Measurements from ENCODE around the gene NOS3. TPM values are rescaled to one million over a fixed set of nuclear protein-coding genes. Genes with fewer than 3 reads are reported as not detected.
"Not testable (repeated sequence)": the region's sequence is repeated elsewhere in the genome, so short reads cannot be mapped to it uniquely, and the experiment has no call there.

NOS3 gene
- total and polyA plus RNA-seq, 9 donors: 4.9 to 8.9 (median 6.9) TPM

DNA sequence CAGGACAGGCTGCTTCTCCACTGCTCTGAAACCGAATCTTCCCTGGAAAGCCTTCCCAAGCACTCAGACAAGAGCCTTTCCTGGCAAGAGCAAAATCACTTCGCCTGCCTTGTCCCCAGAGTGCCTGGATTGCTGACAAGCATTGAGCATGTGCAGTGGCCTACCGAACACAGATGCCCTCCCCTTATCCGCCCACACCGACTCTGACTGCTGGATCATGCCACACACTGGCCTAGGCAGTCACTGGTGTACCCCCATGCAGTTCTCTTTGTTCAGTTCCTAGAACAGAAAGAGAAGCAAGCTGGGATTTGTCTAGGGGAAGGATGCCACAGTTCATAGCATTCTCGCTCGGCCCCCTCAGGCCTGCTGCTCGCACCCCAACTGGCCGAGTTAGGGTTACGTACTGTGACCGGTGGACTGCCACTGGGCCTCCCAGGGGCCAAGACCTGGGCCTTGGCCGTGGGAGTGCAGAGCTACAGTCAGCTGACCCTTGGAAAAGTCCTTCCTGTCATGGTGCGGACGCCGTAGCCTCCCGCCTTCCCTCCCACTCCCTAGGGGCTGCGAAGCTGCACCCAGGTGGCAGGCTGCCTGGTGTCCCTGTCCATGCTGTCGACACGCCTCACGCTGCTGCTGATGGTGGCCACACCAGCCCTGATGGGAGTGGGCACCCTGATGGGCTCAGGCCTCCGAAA is 44.4 kb downstream of the NOS3 start:
- 76% methylated on average over 19 of the region's 21 CpGs for WGBS (ENCODE audit: insufficient coverage)
- no peak overlapping the region for H3K4me3 ChIP-seq (ENCODE audit: low read length)
- no peak overlapping the region for H3K27ac ChIP-seq (ENCODE audit: low read length)
- H3K36me3 ChIP-seq (ENCODE audit: control insufficient read depth, insufficient read depth, low read length): peaks cover 53% of the 10 kb centered on the region
- no peaks in the 10 kb centered on the region for H3K27me3 ChIP-seq (ENCODE audit: control insufficient read depth, insufficient read depth, low read length)
- no peaks in the 10 kb centered on the region for H3K9me3 ChIP-seq (replicated peaks; ENCODE audit: control insufficient read depth, low read depth, low read length)
- DNase-seq: no peak
- peaks cover 14% of the 10 kb centered on the region for H3K4me1 ChIP-seq (ENCODE audit: control insufficient read depth, insufficient read depth, low read length)

DNA sequence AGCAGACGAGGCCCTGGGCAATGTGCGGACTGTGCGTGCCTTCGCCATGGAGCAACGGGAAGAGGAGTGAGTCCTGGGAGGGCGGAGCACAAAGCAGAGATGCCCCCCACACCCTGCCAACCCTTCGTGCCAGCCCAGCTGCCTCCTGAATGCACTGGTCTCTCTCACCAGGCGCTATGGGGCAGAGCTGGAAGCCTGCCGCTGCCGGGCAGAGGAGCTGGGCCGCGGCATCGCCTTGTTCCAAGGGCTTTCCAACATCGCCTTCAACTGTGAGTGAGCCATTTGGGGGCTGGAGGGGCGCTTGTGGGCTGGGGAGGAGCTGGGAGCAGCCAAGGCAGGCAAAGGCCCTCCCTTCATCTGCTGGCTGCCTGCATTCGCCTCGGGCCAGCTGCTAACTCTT is 45.1 kb downstream of the NOS3 start:
- no peak for DNase-seq
- WGBS (ENCODE audit: insufficient coverage): 91% methylated on average over 16 of the region's 17 CpGs
- Histone ChIP-seq H3K9me3 (replicated peaks; ENCODE audit: control insufficient read depth, low read depth, low read length) (no peaks in the 10 kb centered on the region), H3K27me3 (ENCODE audit: control insufficient read depth, insufficient read depth, low read length) (no peaks in the 10 kb centered on the region), H3K27ac (ENCODE audit: low read length) (no peak overlapping the region), H3K4me3 (ENCODE audit: low read length) (no peak overlapping the region), H3K36me3 (ENCODE audit: control insufficient read depth, insufficient read depth, low read length) (peaks cover 53% of the 10 kb centered on the region), H3K4me1 (ENCODE audit: control insufficient read depth, insufficient read depth, low read length) (peaks cover 14% of the 10 kb centered on the region)

DNA sequence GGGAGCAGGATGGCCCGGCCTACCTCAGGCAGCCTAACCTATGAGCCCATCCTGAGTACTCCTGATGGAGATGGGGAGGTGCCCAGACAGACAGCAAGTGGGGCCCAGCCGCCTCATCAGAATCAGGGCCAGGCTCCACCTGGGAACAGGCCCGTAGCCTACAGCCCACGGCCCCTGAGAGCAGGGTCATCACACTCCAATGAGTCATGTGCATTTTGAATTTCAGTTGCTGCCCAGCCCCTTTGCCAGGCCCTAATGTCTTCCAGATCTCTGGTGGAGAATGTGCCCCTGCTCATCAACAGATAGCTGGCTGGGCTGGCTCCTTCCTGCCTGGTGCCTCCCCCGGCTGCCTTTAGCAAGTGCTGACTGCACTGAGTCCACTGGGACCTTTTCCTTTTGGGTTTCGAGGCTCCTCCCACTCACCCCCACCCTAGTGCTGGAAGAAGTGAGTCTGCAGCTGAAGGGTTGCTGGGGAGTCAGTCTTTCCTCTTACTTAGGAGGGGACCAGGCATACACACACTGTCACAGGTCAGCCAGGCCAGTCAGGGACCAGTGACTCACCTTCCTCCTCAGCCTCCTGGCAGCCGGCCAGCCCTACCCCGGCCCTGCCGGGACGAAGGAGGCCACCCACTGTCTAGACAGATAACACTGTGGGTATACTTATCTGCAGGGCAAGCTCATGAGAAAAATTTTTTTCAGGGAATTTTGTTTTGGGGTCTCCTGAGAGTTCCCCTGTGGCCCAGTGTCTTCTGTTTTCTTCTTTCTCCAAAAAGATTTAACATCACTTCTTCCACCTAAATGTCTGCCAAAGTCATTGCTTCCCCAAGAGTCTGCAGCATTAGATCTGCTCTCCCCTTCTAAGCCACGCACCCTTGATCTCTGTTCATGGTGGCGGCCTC is 48.4 kb downstream of the NOS3 start:
- Histone ChIP-seq H3K4me3 (ENCODE audit: low read length) (no peak overlapping the region), H3K9me3 (replicated peaks; ENCODE audit: control insufficient read depth, low read depth, low read length) (no peaks in the 10 kb centered on the region), H3K36me3 (ENCODE audit: control insufficient read depth, insufficient read depth, low read length) (peaks cover 56% of the 10 kb centered on the region), H3K27ac (ENCODE audit: low read length) (no peak overlapping the region), H3K27me3 (ENCODE audit: control insufficient read depth, insufficient read depth, low read length) (no peaks in the 10 kb centered on the region), H3K4me1 (ENCODE audit: control insufficient read depth, insufficient read depth, low read length) (peaks cover 14% of the 10 kb centered on the region)
- 53% methylated on average over 8 of the region's 12 CpGs for WGBS (ENCODE audit: insufficient coverage)
- peak; percentile 53 for DNase-seq

DNA sequence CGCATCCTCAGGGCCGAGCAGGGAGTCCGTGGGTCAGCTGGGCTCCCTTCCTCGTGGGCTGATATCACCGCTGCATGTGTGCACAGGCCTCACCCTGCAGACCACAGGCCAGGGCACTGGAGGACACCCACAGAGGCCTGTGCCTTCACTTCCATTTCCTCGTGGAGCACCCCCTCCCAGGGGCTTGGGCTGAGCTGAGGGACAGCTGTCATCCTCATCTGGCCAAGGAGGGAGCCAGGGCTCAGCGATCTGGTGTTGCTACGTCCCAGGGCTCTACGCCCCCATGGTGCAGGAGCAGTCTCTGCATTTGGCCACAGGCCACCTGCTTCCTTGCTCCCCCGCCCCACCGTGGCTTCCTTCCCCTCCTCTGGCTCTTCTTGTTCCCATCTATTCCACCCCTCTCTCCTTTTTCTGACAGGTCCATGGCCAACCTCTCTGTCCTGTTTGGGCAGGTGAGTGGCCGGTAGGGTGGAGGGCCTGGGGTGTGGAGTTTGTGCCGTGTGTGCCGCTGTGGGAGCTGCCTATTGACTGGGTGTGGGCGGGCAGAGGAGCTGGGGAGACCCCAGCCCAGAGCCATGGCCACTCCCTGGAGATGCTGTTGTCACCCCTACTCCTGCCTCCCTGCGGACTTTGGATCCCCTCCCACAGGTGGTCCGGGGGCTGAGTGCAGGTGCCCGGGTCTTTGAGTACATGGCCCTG is 49.2 kb downstream of the NOS3 start:
- no peak for DNase-seq
- 53% methylated on average over 12 of the region's 18 CpGs for WGBS (ENCODE audit: insufficient coverage)
- peaks cover 15% of the 10 kb centered on the region for H3K4me1 ChIP-seq (ENCODE audit: control insufficient read depth, insufficient read depth, low read length)
- no peak overlapping the region for H3K4me3 ChIP-seq (ENCODE audit: low read length)
- no peaks in the 10 kb centered on the region for H3K27me3 ChIP-seq (ENCODE audit: control insufficient read depth, insufficient read depth, low read length)
- no peaks in the 10 kb centered on the region for H3K9me3 ChIP-seq (replicated peaks; ENCODE audit: control insufficient read depth, low read depth, low read length)
- H3K27ac ChIP-seq (ENCODE audit: low read length): no peak overlapping the region
- peaks cover 52% of the 10 kb centered on the region for H3K36me3 ChIP-seq (ENCODE audit: control insufficient read depth, insufficient read depth, low read length)

DNA sequence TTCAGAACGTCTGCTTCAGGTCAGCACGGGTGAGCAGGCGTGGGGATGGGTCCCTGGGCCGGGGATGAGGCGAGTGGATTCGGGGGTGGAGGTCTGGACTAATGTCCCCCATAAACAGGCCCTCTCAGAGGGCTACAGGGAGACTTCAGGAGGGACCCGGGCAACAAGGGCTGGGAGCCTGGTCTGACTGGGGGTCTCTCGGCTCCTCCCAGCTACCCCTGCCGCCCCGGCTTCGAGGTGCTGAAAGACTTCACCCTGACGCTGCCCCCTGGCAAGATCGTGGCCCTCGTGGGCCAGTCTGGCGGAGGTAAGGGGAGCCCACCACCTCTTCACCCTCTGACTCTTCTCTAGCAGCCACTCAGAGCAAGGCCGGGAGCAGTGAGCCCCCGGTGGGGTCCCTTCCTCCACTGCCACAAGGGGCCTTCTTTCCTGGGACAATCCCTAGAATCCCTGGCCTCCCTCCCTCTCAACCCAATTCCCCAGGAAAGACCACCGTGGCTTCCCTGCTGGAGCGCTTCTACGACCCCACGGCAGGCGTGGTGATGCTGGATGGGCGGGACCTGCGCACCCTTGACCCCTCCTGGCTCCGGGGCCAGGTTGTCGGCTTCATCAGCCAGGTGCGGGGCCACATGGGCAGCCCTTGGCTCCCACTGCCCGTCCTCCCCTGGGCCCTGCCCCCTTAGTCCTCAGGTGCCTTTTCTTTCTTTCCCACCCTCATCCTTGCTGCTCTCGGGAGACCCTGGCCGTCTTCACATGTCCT is 50.0 kb downstream of the NOS3 start:
- 86% methylated on average over 29 of the region's 30 CpGs for WGBS (ENCODE audit: insufficient coverage)
- DNase-seq: no peak
- no peak overlapping the region for H3K4me3 ChIP-seq (ENCODE audit: low read length)
- peaks cover 53% of the 10 kb centered on the region for H3K36me3 ChIP-seq (ENCODE audit: control insufficient read depth, insufficient read depth, low read length)
- H3K4me1 ChIP-seq (ENCODE audit: control insufficient read depth, insufficient read depth, low read length): peaks cover 23% of the 10 kb centered on the region
- no peaks in the 10 kb centered on the region for H3K27me3 ChIP-seq (ENCODE audit: control insufficient read depth, insufficient read depth, low read length)
- H3K27ac ChIP-seq (ENCODE audit: low read length): no peak overlapping the region
- H3K9me3 ChIP-seq (replicated peaks; ENCODE audit: control insufficient read depth, low read depth, low read length): no peaks in the 10 kb centered on the region

DNA sequence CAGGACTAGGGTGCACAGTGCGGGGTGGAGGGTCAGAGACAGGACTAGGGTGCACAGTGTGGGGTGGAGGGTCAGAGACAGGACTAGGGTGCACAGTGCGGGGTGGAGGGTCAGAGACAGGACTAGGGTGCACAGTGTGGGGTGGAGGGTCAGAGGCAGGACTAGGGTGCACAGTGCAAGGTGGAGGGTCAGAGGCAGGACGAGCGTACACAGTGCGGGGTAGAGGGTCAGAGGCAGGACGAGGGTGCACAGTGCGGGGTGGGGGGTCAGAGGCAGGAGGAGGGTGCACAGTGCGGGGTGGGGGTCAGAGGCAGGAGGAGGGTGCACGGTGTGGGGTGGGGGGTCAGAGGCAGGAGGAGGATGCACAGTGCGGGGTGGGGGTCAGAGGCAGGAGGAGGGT is 52.6 kb downstream of the NOS3 start:
- not testable (repeated sequence) for H3K27me3 ChIP-seq (ENCODE audit: control insufficient read depth, insufficient read depth, low read length); H3K9me3 ChIP-seq (replicated peaks; ENCODE audit: control insufficient read depth, low read depth, low read length); H3K4me3 ChIP-seq (ENCODE audit: low read length); DNase-seq; H3K27ac ChIP-seq (ENCODE audit: low read length)
- peaks cover 41% of the 10 kb centered on the region for H3K36me3 ChIP-seq (ENCODE audit: control insufficient read depth, insufficient read depth, low read length)
- peaks cover 49% of the 10 kb centered on the region for H3K4me1 ChIP-seq (ENCODE audit: control insufficient read depth, insufficient read depth, low read length)
- 90% methylated on average over 9 of the region's 10 CpGs for WGBS (ENCODE audit: insufficient coverage)

DNA sequence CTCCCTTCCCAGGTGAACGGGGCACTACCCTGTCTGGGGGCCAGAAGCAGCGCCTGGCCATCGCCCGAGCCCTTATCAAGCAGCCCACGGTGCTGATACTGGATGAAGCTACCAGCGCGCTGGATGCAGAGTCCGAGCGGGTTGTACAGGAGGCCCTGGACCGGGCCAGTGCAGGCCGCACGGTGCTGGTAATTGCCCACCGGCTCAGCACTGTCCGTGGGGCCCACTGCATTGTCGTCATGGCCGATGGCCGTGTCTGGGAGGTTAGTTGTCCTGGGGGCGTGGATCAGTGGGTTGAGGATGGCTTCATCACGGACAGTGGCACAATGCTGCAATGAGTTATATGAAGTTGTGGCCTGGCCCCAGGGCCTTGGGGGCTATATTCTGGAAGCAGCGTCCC is 53.1 kb downstream of the NOS3 start:
- Histone ChIP-seq H3K36me3 (ENCODE audit: control insufficient read depth, insufficient read depth, low read length) (peaks cover 39% of the 10 kb centered on the region), H3K4me1 (ENCODE audit: control insufficient read depth, insufficient read depth, low read length) (peaks cover 48% of the 10 kb centered on the region), H3K27ac (ENCODE audit: low read length) (no peak overlapping the region), H3K9me3 (replicated peaks; ENCODE audit: control insufficient read depth, low read depth, low read length) (no peaks in the 10 kb centered on the region), H3K27me3 (ENCODE audit: control insufficient read depth, insufficient read depth, low read length) (no peaks in the 10 kb centered on the region), H3K4me3 (ENCODE audit: low read length) (no peak overlapping the region)
- DNase-seq: no peak
- 94% methylated on average over 13 of the region's 20 CpGs for WGBS (ENCODE audit: insufficient coverage)

DNA sequence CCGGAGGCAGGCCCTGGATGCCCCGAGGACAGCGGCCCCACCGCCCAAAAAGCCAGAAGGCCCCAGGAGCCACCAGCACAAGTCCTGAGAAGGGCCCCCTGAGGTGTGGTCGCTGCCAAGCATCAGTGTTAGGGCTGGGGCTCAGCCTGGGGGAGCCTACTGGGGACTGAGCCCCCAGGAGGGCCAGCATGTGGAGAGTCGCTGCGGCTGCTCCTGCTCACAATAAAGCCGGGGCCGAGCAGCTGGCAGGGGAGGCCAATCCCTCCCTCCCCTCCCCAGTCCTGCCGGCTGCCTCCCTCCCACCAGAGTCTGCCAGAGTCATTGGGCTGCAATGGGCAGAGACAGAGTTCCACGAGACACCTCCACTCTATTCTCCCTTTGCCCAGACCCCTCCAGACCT is 54.4 kb downstream of the NOS3 start:
- Histone ChIP-seq H3K9me3 (replicated peaks; ENCODE audit: control insufficient read depth, low read depth, low read length) (no peaks in the 10 kb centered on the region), H3K36me3 (ENCODE audit: control insufficient read depth, insufficient read depth, low read length) (peaks cover 37% of the 10 kb centered on the region), H3K27me3 (ENCODE audit: control insufficient read depth, insufficient read depth, low read length) (peaks cover 4% of the 10 kb centered on the region), H3K4me1 (ENCODE audit: control insufficient read depth, insufficient read depth, low read length) (peaks cover 39% of the 10 kb centered on the region), H3K27ac (ENCODE audit: low read length) (no peak overlapping the region), H3K4me3 (ENCODE audit: low read length) (no peak overlapping the region)
- no peak for DNase-seq
- 55% methylated on average over 7 of the region's 11 CpGs for WGBS (ENCODE audit: insufficient coverage)

DNA sequence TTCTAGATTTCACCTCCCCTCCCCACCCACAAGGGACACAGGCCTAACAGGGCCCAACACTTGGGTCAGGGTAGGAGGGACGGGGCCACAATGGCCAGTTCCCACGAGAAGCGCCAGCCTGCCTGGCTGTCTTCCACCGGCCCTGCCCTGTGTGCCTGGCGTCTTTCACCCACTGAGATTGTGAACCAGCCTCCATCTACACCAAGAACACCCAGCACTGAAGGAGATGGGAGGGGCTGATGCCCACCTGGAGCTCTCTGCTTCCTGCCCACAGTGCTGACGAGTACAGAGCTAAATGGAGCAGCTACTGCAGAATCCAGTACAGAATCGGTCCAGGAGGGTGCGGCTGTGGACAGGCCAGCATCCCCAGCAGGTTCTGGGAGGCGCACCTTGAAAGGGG is 55.1 kb downstream of the NOS3 start:
- Histone ChIP-seq H3K4me3 (ENCODE audit: low read length) (no peak overlapping the region), H3K4me1 (ENCODE audit: control insufficient read depth, insufficient read depth, low read length) (peaks cover 43% of the 10 kb centered on the region), H3K27ac (ENCODE audit: low read length) (no peak overlapping the region), H3K9me3 (replicated peaks; ENCODE audit: control insufficient read depth, low read depth, low read length) (no peaks in the 10 kb centered on the region), H3K27me3 (ENCODE audit: control insufficient read depth, insufficient read depth, low read length) (peaks cover 11% of the 10 kb centered on the region), H3K36me3 (ENCODE audit: control insufficient read depth, insufficient read depth, low read length) (peaks cover 37% of the 10 kb centered on the region)
- no peak for DNase-seq
- WGBS (ENCODE audit: insufficient coverage): 90% methylated on average over 4 of the region's 9 CpGs
